ENCODE results near the gene CSTB.
A peak's percentile ranks its signal among the peaks of the same experiment; 100 is the strongest.

Gene CSTB

GRCh38 chr21:43810505-43811261 lies 34.6 kb upstream of the CSTB start:
- TF ChIP-seq POU2F2 (IDR thresholded peaks at IDR 0.05; ENCODE audit: low read depth, low read length) (no peak), PAX5 (IDR thresholded peaks at IDR 0.05; ENCODE audit: insufficient read depth, low read length, severe bottlenecking) (peak; percentile 49), SPI1 (IDR thresholded peaks at IDR 0.05; ENCODE audit: low read depth, low read length) (no peak), POLR2A (IDR thresholded peaks at IDR 0.05; ENCODE audit: low read depth, low read length) (0 out of 2 replicates have a peak, but pooled peaks have one; percentile 22), TAF1 (IDR thresholded peaks at IDR 0.05; ENCODE audit: low read depth, low read length) (0 out of 2 replicates have a peak, but pooled peaks have one; percentile 19), POLR2AphosphoS5 (IDR thresholded peaks at IDR 0.05; ENCODE audit: low read depth, low read length) (no peak)
- peak; percentile 98 for DNase-seq (ENCODE audit: insufficient read length, low spot score)
- peak; percentile 90 for FAIRE-seq

GRCh38 chr21:43809853-43810504 lies 33.9 kb upstream of the CSTB start:
- FAIRE-seq (peak; percentile 13), DNase-seq (ENCODE audit: insufficient read length, low spot score) (no peak)
- no peak for TF ChIP-seq TAF1 (IDR thresholded peaks at IDR 0.05; ENCODE audit: low read depth, low read length)
- no peak; the same call in 1 of the 2 replicates for TF ChIP-seq POLR2A (IDR thresholded peaks at IDR 0.05; ENCODE audit: low read depth, low read length)
- TF ChIP-seq SPI1 (IDR thresholded peaks at IDR 0.05; ENCODE audit: low read depth, low read length) = no peak
- peak; percentile 2; the same call in 1 of the 2 replicates for TF ChIP-seq POU2F2 (IDR thresholded peaks at IDR 0.05; ENCODE audit: low read depth, low read length)
- TF ChIP-seq PAX5 (IDR thresholded peaks at IDR 0.05; ENCODE audit: insufficient read depth, low read length, severe bottlenecking) = no peak
- peak; percentile 40; the same call in 1 of the 2 replicates for TF ChIP-seq POLR2AphosphoS5 (IDR thresholded peaks at IDR 0.05; ENCODE audit: low read depth, low read length)

GRCh38 chr21:43809346-43809799 lies 33.3 kb upstream of the CSTB start:
- TF ChIP-seq SPI1 (IDR thresholded peaks at IDR 0.05; ENCODE audit: low read depth, low read length) (no peak), TAF1 (IDR thresholded peaks at IDR 0.05; ENCODE audit: low read depth, low read length) (no peak)
- no peak for DNase-seq (ENCODE audit: insufficient read length, low spot score)
- FAIRE-seq = no peak

GRCh38 chr21:43808832-43809251 lies 32.7 kb upstream of the CSTB start:
- no peak for FAIRE-seq
- no peak for DNase-seq (ENCODE audit: insufficient read length, low spot score)
- TF ChIP-seq POLR2A (IDR thresholded peaks at IDR 0.05; ENCODE audit: low read depth, low read length) (no peak), POLR2AphosphoS5 (IDR thresholded peaks at IDR 0.05; ENCODE audit: low read depth, low read length) (no peak), PAX5 (IDR thresholded peaks at IDR 0.05; ENCODE audit: insufficient read depth, low read length, severe bottlenecking) (no peak), TAF1 (IDR thresholded peaks at IDR 0.05; ENCODE audit: low read depth, low read length) (no peak), POU2F2 (IDR thresholded peaks at IDR 0.05; ENCODE audit: low read depth, low read length) (no peak), SPI1 (IDR thresholded peaks at IDR 0.05; ENCODE audit: low read depth, low read length) (no peak)

GRCh38 chr21:43808367-43808766 lies 32.3 kb upstream of the CSTB start:
- DNase-seq (ENCODE audit: insufficient read length, low spot score) = no peak
- TF ChIP-seq POLR2AphosphoS5 (IDR thresholded peaks at IDR 0.05; ENCODE audit: low read depth, low read length) = no peak
- TF ChIP-seq SPI1 (IDR thresholded peaks at IDR 0.05; ENCODE audit: low read depth, low read length) = no peak
- TF ChIP-seq PAX5 (IDR thresholded peaks at IDR 0.05; ENCODE audit: insufficient read depth, low read length, severe bottlenecking) = no peak
- no peak for TF ChIP-seq TAF1 (IDR thresholded peaks at IDR 0.05; ENCODE audit: low read depth, low read length)
- TF ChIP-seq POLR2A (IDR thresholded peaks at IDR 0.05; ENCODE audit: low read depth, low read length) = no peak
- TF ChIP-seq POU2F2 (IDR thresholded peaks at IDR 0.05; ENCODE audit: low read depth, low read length) = no peak
- FAIRE-seq = no peak

GRCh38 chr21:43806017-43806710 lies 30.1 kb upstream of the CSTB start:
- FAIRE-seq (no peak), DNase-seq (ENCODE audit: insufficient read length, low spot score) (no peak)
- TF ChIP-seq POLR2AphosphoS5 (IDR thresholded peaks at IDR 0.05; ENCODE audit: low read depth, low read length) (peak; percentile 40; the same call in 1 of the 2 replicates), TAF1 (IDR thresholded peaks at IDR 0.05; ENCODE audit: low read depth, low read length) (no peak), POU2F2 (IDR thresholded peaks at IDR 0.05; ENCODE audit: low read depth, low read length) (0 out of 2 replicates have a peak, but pooled peaks have one; percentile 34), SPI1 (IDR thresholded peaks at IDR 0.05; ENCODE audit: low read depth, low read length) (no peak), POLR2A (IDR thresholded peaks at IDR 0.05; ENCODE audit: low read depth, low read length) (peak; percentile 55; the same call in 1 of the 2 replicates), PAX5 (IDR thresholded peaks at IDR 0.05; ENCODE audit: insufficient read depth, low read length, severe bottlenecking) (no peak)

- TF ChIP-seq POLR2AphosphoS5 (IDR thresholded peaks at IDR 0.05; ENCODE audit: low read depth, low read length) (no peak), POLR2A (IDR thresholded peaks at IDR 0.05; ENCODE audit: low read depth, low read length) (no peak), SPI1 (IDR thresholded peaks at IDR 0.05; ENCODE audit: low read depth, low read length) (peak; percentile 58), POU2F2 (IDR thresholded peaks at IDR 0.05; ENCODE audit: low read depth, low read length) (peak; percentile 96), PAX5 (IDR thresholded peaks at IDR 0.05; ENCODE audit: insufficient read depth, low read length, severe bottlenecking) (peak; percentile 98), TAF1 (IDR thresholded peaks at IDR 0.05; ENCODE audit: low read depth, low read length) (0 out of 2 replicates have a peak, but pooled peaks have one; percentile 5)
- FAIRE-seq (peak; percentile 93), DNase-seq (ENCODE audit: insufficient read length, low spot score) (peak; percentile 93)
Observed at GRCh38 chr21:43805275-43805800, 29.2 kb upstream of the CSTB start.

GRCh38 chr21:43803558-43804300 lies 27.6 kb upstream of the CSTB start:
- FAIRE-seq (no peak), DNase-seq (ENCODE audit: insufficient read length, low spot score) (no peak)
- no peak for TF ChIP-seq POU2F2 (IDR thresholded peaks at IDR 0.05; ENCODE audit: low read depth, low read length)
- TF ChIP-seq POLR2AphosphoS5 (IDR thresholded peaks at IDR 0.05; ENCODE audit: low read depth, low read length) = no peak; the same call in 1 of the 2 replicates
- no peak for TF ChIP-seq PAX5 (IDR thresholded peaks at IDR 0.05; ENCODE audit: insufficient read depth, low read length, severe bottlenecking)
- TF ChIP-seq TAF1 (IDR thresholded peaks at IDR 0.05; ENCODE audit: low read depth, low read length) = no peak
- TF ChIP-seq SPI1 (IDR thresholded peaks at IDR 0.05; ENCODE audit: low read depth, low read length) = no peak
- no peak for TF ChIP-seq POLR2A (IDR thresholded peaks at IDR 0.05; ENCODE audit: low read depth, low read length)

Measured in GM12891 (cell line).